ENCODE measurements around the gene PHF12.

DNA sequence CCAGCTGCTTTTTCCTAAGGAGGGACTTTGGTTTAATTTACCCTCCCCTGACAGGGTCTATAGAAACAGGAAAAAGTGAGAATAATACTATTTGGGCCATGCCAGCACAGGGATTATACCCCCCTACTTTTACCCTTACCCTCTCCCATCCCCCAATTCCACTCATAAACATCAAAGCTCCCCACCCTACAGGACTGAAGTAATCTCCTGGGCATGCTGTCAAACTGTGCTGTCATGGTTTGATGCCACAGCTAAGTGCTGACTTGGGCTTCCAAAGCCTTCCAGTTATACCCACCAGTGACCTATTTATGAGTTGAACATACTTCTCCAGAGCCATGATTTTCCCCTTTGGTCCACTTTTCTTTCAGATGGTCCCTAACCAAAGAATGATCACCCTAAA is 12.8 kb downstream of the PHF12 start:
- TF ChIP-seq POLR2AphosphoS5 (IDR thresholded peaks at IDR 0.05; ENCODE audit: low read depth, low read length) (no peak), TCF7L2 (IDR thresholded peaks at IDR 0.05; ENCODE audit: low read depth, low read length) (no peak)
- TF ChIP-seq, protein P1, sequence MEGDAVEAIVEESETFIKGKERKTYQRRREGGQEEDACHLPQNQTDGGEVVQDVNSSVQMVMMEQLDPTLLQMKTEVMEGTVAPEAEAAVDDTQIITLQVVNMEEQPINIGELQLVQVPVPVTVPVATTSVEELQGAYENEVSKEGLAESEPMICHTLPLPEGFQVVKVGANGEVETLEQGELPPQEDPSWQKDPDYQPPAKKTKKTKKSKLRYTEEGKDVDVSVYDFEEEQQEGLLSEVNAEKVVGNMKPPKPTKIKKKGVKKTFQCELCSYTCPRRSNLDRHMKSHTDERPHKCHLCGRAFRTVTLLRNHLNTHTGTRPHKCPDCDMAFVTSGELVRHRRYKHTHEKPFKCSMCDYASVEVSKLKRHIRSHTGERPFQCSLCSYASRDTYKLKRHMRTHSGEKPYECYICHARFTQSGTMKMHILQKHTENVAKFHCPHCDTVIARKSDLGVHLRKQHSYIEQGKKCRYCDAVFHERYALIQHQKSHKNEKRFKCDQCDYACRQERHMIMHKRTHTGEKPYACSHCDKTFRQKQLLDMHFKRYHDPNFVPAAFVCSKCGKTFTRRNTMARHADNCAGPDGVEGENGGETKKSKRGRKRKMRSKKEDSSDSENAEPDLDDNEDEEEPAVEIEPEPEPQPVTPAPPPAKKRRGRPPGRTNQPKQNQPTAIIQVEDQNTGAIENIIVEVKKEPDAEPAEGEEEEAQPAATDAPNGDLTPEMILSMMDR (IDR thresholded peaks at IDR 0.05) = no peak
- TF ChIP-seq, protein P2, sequence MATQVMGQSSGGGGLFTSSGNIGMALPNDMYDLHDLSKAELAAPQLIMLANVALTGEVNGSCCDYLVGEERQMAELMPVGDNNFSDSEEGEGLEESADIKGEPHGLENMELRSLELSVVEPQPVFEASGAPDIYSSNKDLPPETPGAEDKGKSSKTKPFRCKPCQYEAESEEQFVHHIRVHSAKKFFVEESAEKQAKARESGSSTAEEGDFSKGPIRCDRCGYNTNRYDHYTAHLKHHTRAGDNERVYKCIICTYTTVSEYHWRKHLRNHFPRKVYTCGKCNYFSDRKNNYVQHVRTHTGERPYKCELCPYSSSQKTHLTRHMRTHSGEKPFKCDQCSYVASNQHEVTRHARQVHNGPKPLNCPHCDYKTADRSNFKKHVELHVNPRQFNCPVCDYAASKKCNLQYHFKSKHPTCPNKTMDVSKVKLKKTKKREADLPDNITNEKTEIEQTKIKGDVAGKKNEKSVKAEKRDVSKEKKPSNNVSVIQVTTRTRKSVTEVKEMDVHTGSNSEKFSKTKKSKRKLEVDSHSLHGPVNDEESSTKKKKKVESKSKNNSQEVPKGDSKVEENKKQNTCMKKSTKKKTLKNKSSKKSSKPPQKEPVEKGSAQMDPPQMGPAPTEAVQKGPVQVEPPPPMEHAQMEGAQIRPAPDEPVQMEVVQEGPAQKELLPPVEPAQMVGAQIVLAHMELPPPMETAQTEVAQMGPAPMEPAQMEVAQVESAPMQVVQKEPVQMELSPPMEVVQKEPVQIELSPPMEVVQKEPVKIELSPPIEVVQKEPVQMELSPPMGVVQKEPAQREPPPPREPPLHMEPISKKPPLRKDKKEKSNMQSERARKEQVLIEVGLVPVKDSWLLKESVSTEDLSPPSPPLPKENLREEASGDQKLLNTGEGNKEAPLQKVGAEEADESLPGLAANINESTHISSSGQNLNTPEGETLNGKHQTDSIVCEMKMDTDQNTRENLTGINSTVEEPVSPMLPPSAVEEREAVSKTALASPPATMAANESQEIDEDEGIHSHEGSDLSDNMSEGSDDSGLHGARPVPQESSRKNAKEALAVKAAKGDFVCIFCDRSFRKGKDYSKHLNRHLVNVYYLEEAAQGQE (IDR thresholded peaks at IDR 0.05; ENCODE audit: insufficient read depth in 1 of 2, low read depth in 2 of 2, low read length in 1 of 2) = no peak
